Psoas muscle (tissue), 8 donors: ENCODE measurements around the gene ZNF777. TPM values are rescaled to one million over a fixed set of nuclear protein-coding genes. Genes with fewer than 3 reads are reported as not detected.
A peak's percentile ranks its signal among the peaks of the same experiment; 100 is the strongest.

Experiments
- ATAC-seq, 4 donors: fragments of 200-7000 bp; cut with Tn5 transposase; one replicate each; pipeline ENCODE4 v1.9.1; 2020; ENCODE audit warnings: moderate library complexity in 3 of 4, mild to moderate bottlenecking in 2 of 4
- DNase-seq, 2 donors: peaks; one replicate each; pipeline ENCODE4 v3.0.0-alpha.2; 2020
- H3K27ac ChIP-seq: fragments of 200-600 bp; one replicate; pipeline ENCODE4 v1.8.0; 2022
- H3K27me3 ChIP-seq, 3 donors: fragments of 200-600 bp in 1 of 3; one replicate each; pipeline versions ENCODE4 v1.6.1 to v1.8.0; 2013 to 2022; ENCODE audit warnings: low read length in 2 of 3, mild to moderate bottlenecking in 2 of 3, moderate library complexity in 1 of 3; ENCODE audit not compliant: insufficient read depth in 3 of 3
- H3K36me3 ChIP-seq, 2 donors: fragments of 200-600 bp in 1 of 2; one replicate each; pipeline versions ENCODE4 v1.6.1 to v1.8.0; 2013 to 2022; ENCODE audit warnings: low read depth in 1 of 2, mild to moderate bottlenecking in 1 of 2, moderate library complexity in 1 of 2; ENCODE audit not compliant: insufficient read depth in 1 of 2
- H3K4me1 ChIP-seq: fragments of 200-600 bp; one replicate; pipeline ENCODE4 v1.8.0; 2022
- H3K4me3 ChIP-seq: fragments of 200-600 bp; one replicate; pipeline ENCODE4 v1.8.0; 2022; ENCODE audit warnings: mild to moderate bottlenecking
- H3K9me3 ChIP-seq: fragments of 200-600 bp; one replicate; pipeline ENCODE4 v1.8.0; 2022
- WGBS, 3 donors: extraction: QIAGEN DNeasy Blood & Tissue Kit; methylation state at CpG; one replicate each; pipeline versions ENCODE4 v1.1.6 to v1.1.7; 2013; 5-methylcytosine and 5-hydroxymethylcytosine counted together
- intact Hi-C, 2 donors: fragments of 100-400 bp; cut with DNase I; formaldehyde crosslinking; loops; one replicate each; pipeline versions ENCODE4 v1.11.0 to v1.14.2; 2022
- polyA plus RNA-seq, 3 donors: library from polyadenylated mRNA; stranded (reverse); fragments of 200-250 nt; gene quantifications; one replicate each; pipeline ENCODE4 v1.2.3, GENCODE V29; 2013
- total RNA-seq, 4 donors: library from RNA; stranded (reverse); fragmentation: NEBNext Ultra II Directional in 2 of 4; extraction: Animal tissue kit (Norgen Biotek cat#: 25700) in 2 of 4; gene quantifications; one replicate each; pipeline versions ENCODE4 v1.2.1 to v1.2.4, GENCODE V29; 2021 to 2023
- TF ChIP-seq, protein P1 (sequence below): fragments of 200-600 bp; IDR thresholded peaks from one replicate; pipeline ENCODE4 v1.8.0; 2022; ENCODE audit warnings: antibody characterized with exemption
- donor health status: healthy with polysubstance abuse.
- donor health status: DM: no; HTN: no; CAD: no; lungs with moderate emphysema.
- donor health status: Bipolar disorder and iron deficiency.
- donor health status: healthy.
- donor health status: DM: yes; HTN: yes; CAD: no.
- donor health status: DM: no; HTN: no; CAD: no.
- donor health status: DM: no; HTN: no; CAD: no.
- donor health status: DM: yes; HTN: yes; CAD: no.

The ZNF777 gene
- total and polyA plus RNA-seq, 7 donors, result 9.3 to 18.6 (median 13.6) TPM

GRCh38 chr7:149493366-149493765, 32.5 kb upstream of the ZNF777 start:
- intact Hi-C loops, result loop anchor here in 1 of 2 donors (10.0 kb wide), 2 partner anchors 229 to 251 kb away; partner anchors contain the start of gene ZNF783
- Histone ChIP-seq H3K27ac (no peak overlapping the region), H3K9me3 (no peaks in the 10 kb centered on the region), H3K4me3 (no peak overlapping the region), H3K36me3 (peaks cover 8 to 57% of the 10 kb centered on the region in 2 donors), H3K4me1 (peaks cover 20% of the 10 kb centered on the region), H3K27me3 (no peaks in the 10 kb centered on the region)
- DNase-seq (no peak), ATAC-seq (no peak)
- TF ChIP-seq, protein P1, sequence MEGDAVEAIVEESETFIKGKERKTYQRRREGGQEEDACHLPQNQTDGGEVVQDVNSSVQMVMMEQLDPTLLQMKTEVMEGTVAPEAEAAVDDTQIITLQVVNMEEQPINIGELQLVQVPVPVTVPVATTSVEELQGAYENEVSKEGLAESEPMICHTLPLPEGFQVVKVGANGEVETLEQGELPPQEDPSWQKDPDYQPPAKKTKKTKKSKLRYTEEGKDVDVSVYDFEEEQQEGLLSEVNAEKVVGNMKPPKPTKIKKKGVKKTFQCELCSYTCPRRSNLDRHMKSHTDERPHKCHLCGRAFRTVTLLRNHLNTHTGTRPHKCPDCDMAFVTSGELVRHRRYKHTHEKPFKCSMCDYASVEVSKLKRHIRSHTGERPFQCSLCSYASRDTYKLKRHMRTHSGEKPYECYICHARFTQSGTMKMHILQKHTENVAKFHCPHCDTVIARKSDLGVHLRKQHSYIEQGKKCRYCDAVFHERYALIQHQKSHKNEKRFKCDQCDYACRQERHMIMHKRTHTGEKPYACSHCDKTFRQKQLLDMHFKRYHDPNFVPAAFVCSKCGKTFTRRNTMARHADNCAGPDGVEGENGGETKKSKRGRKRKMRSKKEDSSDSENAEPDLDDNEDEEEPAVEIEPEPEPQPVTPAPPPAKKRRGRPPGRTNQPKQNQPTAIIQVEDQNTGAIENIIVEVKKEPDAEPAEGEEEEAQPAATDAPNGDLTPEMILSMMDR, result no peak
- 93 to 95% (median 94%) methylated on average over 9 of the region's 9 CpGs for WGBS, 3 donors

DNA sequence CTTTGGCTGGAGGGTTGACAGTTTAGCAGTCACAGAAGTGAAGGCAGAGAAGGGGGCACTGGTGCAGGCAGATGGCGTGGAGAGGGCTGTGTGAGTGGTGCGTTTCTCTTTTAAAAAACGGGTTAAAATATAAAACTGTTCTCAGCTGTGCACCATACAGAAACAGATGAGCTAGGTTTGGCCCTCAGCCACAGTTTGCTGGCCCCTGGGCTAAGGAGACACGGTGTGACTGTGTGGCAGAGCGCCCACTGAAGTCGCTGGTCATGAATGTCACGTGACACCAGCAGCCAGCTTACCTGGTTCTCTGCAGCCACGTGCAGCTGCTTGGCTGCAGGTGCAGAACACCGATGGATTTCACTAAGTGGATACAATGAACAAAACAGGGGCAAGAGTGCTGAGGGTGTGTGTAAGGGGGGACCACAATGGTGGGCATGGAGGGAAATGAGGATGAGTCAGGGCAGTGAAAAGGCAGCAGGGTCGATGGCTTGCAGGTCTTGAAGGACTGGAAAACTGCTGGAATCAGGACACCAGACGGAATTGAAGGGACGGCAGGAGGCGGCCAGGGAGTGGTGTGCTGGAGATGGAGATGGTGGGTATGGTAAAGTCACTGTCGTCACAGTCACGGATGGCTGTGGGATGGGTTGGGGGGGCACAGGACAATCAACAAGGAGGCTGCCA, 29.4 kb upstream of the ZNF777 start:
- H3K36me3 ChIP-seq, result peaks cover 8 to 87% of the 10 kb centered on the region in 2 donors
- intact Hi-C loops, result loop anchor here in 1 of 2 donors (10.0 kb wide), 2 partner anchors 225 to 255 kb away; partner anchors contain the start of gene ZNF783
- no peaks in the 10 kb centered on the region for H3K27me3 ChIP-seq
- H3K4me1 ChIP-seq, result peaks cover 9% of the 10 kb centered on the region
- TF ChIP-seq, protein P1, result no peak
- H3K27ac ChIP-seq, result no peak overlapping the region
- ATAC-seq, result peak in 3 of 4 donors; percentile 15 to 51 (median 44)
- no peak overlapping the region for H3K4me3 ChIP-seq
- H3K9me3 ChIP-seq, result no peaks in the 10 kb centered on the region
- WGBS, 3 donors, result 71 to 77% (median 71%) methylated on average over 15 of the region's 15 CpGs
- DNase-seq, result peak in 1 of 2 donors; percentile 48

DNA sequence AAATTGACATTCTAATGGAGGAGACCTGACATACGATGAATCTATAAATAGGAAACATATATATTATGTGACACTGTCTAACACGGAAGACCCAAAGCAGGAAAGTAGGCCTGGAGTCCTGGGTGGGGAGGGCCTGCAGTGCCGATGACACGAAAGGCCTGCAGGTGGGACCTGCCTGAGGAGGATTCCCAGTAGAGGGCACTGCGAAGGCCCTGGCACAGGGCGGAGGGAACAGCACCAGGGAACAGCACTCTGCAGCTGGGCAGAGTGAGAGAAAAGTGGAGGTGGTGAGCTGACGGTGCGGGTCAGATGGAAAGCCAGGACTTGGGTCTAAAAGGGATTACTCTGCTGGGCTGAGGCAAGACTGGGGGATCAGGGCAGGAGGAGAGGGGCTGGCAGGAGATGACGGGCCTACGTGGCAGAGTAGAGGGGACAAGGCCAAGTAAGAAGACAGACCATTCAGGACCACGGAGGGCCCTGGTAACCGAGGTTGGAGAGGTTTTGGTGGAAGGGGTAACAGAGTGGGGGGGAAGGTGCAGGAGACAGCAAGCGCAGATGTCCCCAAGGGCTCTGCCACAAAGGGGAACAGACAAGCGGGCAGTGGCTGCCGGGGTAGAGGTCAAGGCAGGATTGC, 28.6 kb upstream of the ZNF777 start:
- peak; percentile 69 to 80 (median 71) for ATAC-seq
- TF ChIP-seq, protein P1, result peak; percentile 21
- 77 to 80% (median 78%) methylated on average over 15 of the region's 15 CpGs for WGBS, 3 donors

DNA sequence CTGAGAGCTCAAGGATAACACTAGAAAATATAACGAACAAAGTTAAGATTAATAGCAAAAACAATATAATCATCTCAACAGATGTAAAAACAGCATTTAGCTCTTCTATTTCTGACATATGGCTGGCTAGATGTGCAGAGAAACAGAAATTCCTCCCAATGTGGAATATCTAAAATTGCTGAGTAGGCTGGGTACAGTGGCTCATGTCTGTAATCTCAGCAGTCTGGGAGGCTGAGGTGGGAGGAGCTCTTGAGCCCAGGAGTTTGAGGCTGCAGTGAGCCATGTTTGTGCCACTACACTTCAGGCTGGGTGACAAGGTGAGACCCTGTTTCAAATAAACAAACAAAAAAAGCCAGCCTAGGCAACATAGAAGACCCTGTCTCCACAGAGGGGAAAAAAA, 18.7 kb upstream of the ZNF777 start:
- Histone ChIP-seq H3K36me3 (peaks cover 0 to 47% of the 10 kb centered on the region in 2 donors), H3K9me3 (no peaks in the 10 kb centered on the region), H3K4me1 (no peaks in the 10 kb centered on the region), H3K27ac (no peak overlapping the region), H3K27me3 (no peaks in the 10 kb centered on the region), H3K4me3 (no peak overlapping the region)
- intact Hi-C loops, result no loop called here
- TF ChIP-seq, protein P1, result no peak
- ATAC-seq, result no peak
- 98 to 99% (median 98%) methylated on average over 1 of the region's 1 CpG for WGBS, 3 donors
- DNase-seq, result no peak

More for the DNA sequence above, 28.6 kb upstream of the ZNF777 start:
- peaks cover 2% of the 10 kb centered on the region for H3K4me1 ChIP-seq
- H3K27me3 ChIP-seq, result no peaks in the 10 kb centered on the region
- DNase-seq, result peak in 1 of 2 donors; percentile 42
- H3K36me3 ChIP-seq, result peaks cover 8 to 94% of the 10 kb centered on the region in 2 donors
- H3K9me3 ChIP-seq, result no peaks in the 10 kb centered on the region
- no peak overlapping the region for H3K4me3 ChIP-seq
- no peak overlapping the region for H3K27ac ChIP-seq
- intact Hi-C loops, result loop anchor here in 1 of 2 donors (10.0 kb wide), 2 partner anchors 225 to 255 kb away; partner anchors contain the start of gene ZNF783
